Right ventricle myocardium superior (tissue), 1 donor: ENCODE measurements around the gene HIVEP1. TPM values are rescaled to one million over a fixed set of nuclear protein-coding genes. Genes with fewer than 3 reads are reported as not detected.

ENCODE experiments used
- ATAC-seq: fragments of 200-7000 bp; cut with Tn5 transposase; one replicate; pipeline ENCODE4 v1.9.1; 2020; ENCODE audit warnings: mild to moderate bottlenecking; ENCODE audit not compliant: poor library complexity
- DNase-seq: peaks from one replicate; pipeline ENCODE4 v3.0.0-alpha.2; 2020
- intact Hi-C: fragments of 100-400 bp; cut with DNase I; formaldehyde crosslinking; loops from one replicate; pipeline ENCODE4 v1.11.2; 2022
- total RNA-seq: library from RNA; stranded (reverse); fragmentation: NEBNext Ultra II Directional; extraction: Animal tissue kit (Norgen Biotek cat#: 25700); gene quantifications from one replicate; pipeline ENCODE4 v1.2.1, GENCODE V29; 2021
- donor health status: DM: no; HTN: yes; CAD: no; lungs with severe emphysema.

Gene HIVEP1
- total RNA-seq, 1 donor from 2014 or later = 12.0 TPM

- ATAC-seq = no peak
- no peak for DNase-seq
- intact Hi-C loops = no loop called here
Observed at GRCh38 chr6:12186528-12186927, 174.4 kb downstream of the HIVEP1 start.

GRCh38 chr6:12189150-12189549 lies 177.0 kb downstream of the HIVEP1 start:
- ATAC-seq = no peak
- intact Hi-C loops = no loop called here
- DNase-seq = no peak

GRCh38 chr6:12189661-12190060 lies 177.5 kb downstream of the HIVEP1 start:
- DNase-seq = no peak
- intact Hi-C loops = no loop called here
- no peak for ATAC-seq

- intact Hi-C loops = no loop called here
- DNase-seq (no peak), ATAC-seq (no peak)
Observed at GRCh38 chr6:12190252-12190651, 178.1 kb downstream of the HIVEP1 start.

GRCh38 chr6:12196326-12196936 lies 184.3 kb downstream of the HIVEP1 start:
- no peak for ATAC-seq
- intact Hi-C loops = no loop called here
- DNase-seq = no peak

GRCh38 chr6:12198851-12199250 lies 186.7 kb downstream of the HIVEP1 start:
- ATAC-seq (no peak), DNase-seq (no peak)
- intact Hi-C loops = no loop called here

- no peak for ATAC-seq
- DNase-seq = no peak
- intact Hi-C loops = no loop called here
Observed at GRCh38 chr6:12200015-12200564, 188.0 kb downstream of the HIVEP1 start.

- DNase-seq = no peak
- no peak for ATAC-seq
- intact Hi-C loops = no loop called here
Observed at GRCh38 chr6:12200761-12201160, 188.6 kb downstream of the HIVEP1 start.

GRCh38 chr6:12203001-12203400 lies 190.9 kb downstream of the HIVEP1 start:
- intact Hi-C loops = no loop called here
- DNase-seq (no peak), ATAC-seq (no peak)

GRCh38 chr6:12208190-12208589 lies 196.1 kb downstream of the HIVEP1 start:
- ATAC-seq (peak; percentile 46), DNase-seq (peak; percentile 45)

GRCh38 chr6:12208673-12209072 lies 196.6 kb downstream of the HIVEP1 start:
- no peak for ATAC-seq
- no peak for DNase-seq
- intact Hi-C loops = no loop called here

More at GRCh38 chr6:12208190-12208589, 196.1 kb downstream of the HIVEP1 start:
- intact Hi-C loops = no loop called here

Other genes with a start within 250 kb of the HIVEP1 start
- gene ADTRP, start 233.5 kb upstream of the HIVEP1 start, total RNA-seq = not detected